ENCODE data around the gene SEL1L3. TPM values are rescaled to one million over a fixed set of nuclear protein-coding genes. Genes with fewer than 3 reads are reported as not detected.
A peak's percentile ranks its signal among the peaks of the same experiment; 100 is the strongest.

SEL1L3 gene
- total RNA-seq, 2 donors from 2014 or later = 14.9 to 24.5 TPM

- Histone ChIP-seq H3K36me3 (ENCODE audit: control insufficient read depth, insufficient read depth, low read length) (no peaks in the 10 kb centered on the region), H3K27ac (ENCODE audit: low read depth, low read length) (no peak overlapping the region), H3K4me1 (ENCODE audit: control insufficient read depth, insufficient read depth, low read length) (no peaks in the 10 kb centered on the region), H3K27me3 (ENCODE audit: control insufficient read depth, insufficient read depth, low read length, poor library complexity, severe bottlenecking) (no peaks in the 10 kb centered on the region), H3K4me3 (ENCODE audit: low read length) (no peak overlapping the region), H3K9me3 (ENCODE audit: control insufficient read depth, low read length) (peaks cover 3% of the 10 kb centered on the region), H3K9ac (ENCODE audit: extremely low read depth, low read length, poor library complexity, severe bottlenecking) (no peak overlapping the region)
- Mint-ChIP-seq H3K4me1 (peaks cover 20% of the 10 kb centered on the region), H3K9me3 (no peaks in the 10 kb centered on the region), H3K27me3 (ENCODE audit: insufficient read depth) (peaks cover 6% of the 10 kb centered on the region), H3K36me3 (ENCODE audit: low read depth) (no peaks in the 10 kb centered on the region), H3K4me3 (no peak overlapping the region), H3K27ac (no peak overlapping the region)
- no peak for TF ChIP-seq CTCF (conservative IDR thresholded peaks at IDR 0.05)
- 95 to 96% methylated on average over 2 of the region's 2 CpGs for WGBS, 2 experiments (ENCODE audit: insufficient coverage in 1 of 2, insufficient read length in 1 of 2)
- DNase-seq = no peak
Measured at GRCh38 chr4:25818371-25818871, 44.4 kb downstream of the SEL1L3 start.

GRCh38 chr4:25817059-25817681 is 45.6 kb downstream of the SEL1L3 start:
- Mint-ChIP-seq H3K4me3 (no peak overlapping the region), H3K4me1 (peaks cover 16% of the 10 kb centered on the region), H3K27me3 (ENCODE audit: insufficient read depth) (peaks cover 17% of the 10 kb centered on the region), H3K36me3 (ENCODE audit: low read depth) (peaks cover 3% of the 10 kb centered on the region), H3K27ac (no peak overlapping the region), H3K9me3 (no peaks in the 10 kb centered on the region)
- no peak overlapping the region for H3K4me3 ChIP-seq (ENCODE audit: low read length)
- H3K27ac ChIP-seq (ENCODE audit: low read depth, low read length) = no peak overlapping the region
- no peaks in the 10 kb centered on the region for H3K36me3 ChIP-seq (ENCODE audit: control insufficient read depth, insufficient read depth, low read length)
- DNase-seq = no peak
- 91% methylated on average over 6 to 8 of the region's 8 CpGs for WGBS, 2 experiments (ENCODE audit: insufficient coverage in 1 of 2, insufficient read length in 1 of 2)
- no peaks in the 10 kb centered on the region for H3K4me1 ChIP-seq (ENCODE audit: control insufficient read depth, insufficient read depth, low read length)
- H3K9ac ChIP-seq (ENCODE audit: extremely low read depth, low read length, poor library complexity, severe bottlenecking) = no peak overlapping the region
- H3K27me3 ChIP-seq (ENCODE audit: control insufficient read depth, insufficient read depth, low read length, poor library complexity, severe bottlenecking) = no peaks in the 10 kb centered on the region
- peaks cover 3% of the 10 kb centered on the region for H3K9me3 ChIP-seq (ENCODE audit: control insufficient read depth, low read length)
- TF ChIP-seq CTCF (conservative IDR thresholded peaks at IDR 0.05) = no peak

GRCh38 chr4:25816591-25817058 is 46.2 kb downstream of the SEL1L3 start:
- Histone ChIP-seq H3K27me3 (ENCODE audit: control insufficient read depth, insufficient read depth, low read length, poor library complexity, severe bottlenecking) (no peaks in the 10 kb centered on the region), H3K4me3 (ENCODE audit: low read length) (no peak overlapping the region), H3K36me3 (ENCODE audit: control insufficient read depth, insufficient read depth, low read length) (no peaks in the 10 kb centered on the region), H3K27ac (ENCODE audit: low read depth, low read length) (no peak overlapping the region), H3K4me1 (ENCODE audit: control insufficient read depth, insufficient read depth, low read length) (no peaks in the 10 kb centered on the region), H3K9me3 (ENCODE audit: control insufficient read depth, low read length) (peaks cover 3% of the 10 kb centered on the region), H3K9ac (ENCODE audit: extremely low read depth, low read length, poor library complexity, severe bottlenecking) (no peak overlapping the region)
- H3K27me3 Mint-ChIP-seq (ENCODE audit: insufficient read depth) = peaks cover 22% of the 10 kb centered on the region
- 70 to 94% methylated on average over 2 of the region's 2 CpGs for WGBS, 2 experiments (ENCODE audit: insufficient coverage in 1 of 2, insufficient read length in 1 of 2)
- H3K4me1 Mint-ChIP-seq = peaks cover 18% of the 10 kb centered on the region
- no peak overlapping the region for H3K4me3 Mint-ChIP-seq
- H3K27ac Mint-ChIP-seq = no peak overlapping the region
- H3K9me3 Mint-ChIP-seq = no peaks in the 10 kb centered on the region
- TF ChIP-seq CTCF (conservative IDR thresholded peaks at IDR 0.05) = no peak
- H3K36me3 Mint-ChIP-seq (ENCODE audit: low read depth) = peaks cover 3% of the 10 kb centered on the region
- DNase-seq = peak; percentile 72

Measured in endodermal cell (in vitro differentiated cells).